IPS-20b (cell line): ENCODE results near the gene MARK4.

Experiments used
- H3K27ac ChIP-seq: one replicate; pipeline ENCODE4 v1.5.1; 2013; ENCODE audit warnings: low read length
- H3K27me3 ChIP-seq: 2 replicates; pipeline ENCODE4 v1.6.1; 2013; ENCODE audit warnings: mild to moderate bottlenecking, low read length, inconsistent platforms; ENCODE audit not compliant: insufficient read depth
- H3K36me3 ChIP-seq: 2 replicates; pipeline ENCODE4 v1.6.1; 2013; ENCODE audit warnings: low read depth, mild to moderate bottlenecking, inconsistent platforms, low read length, moderate library complexity; ENCODE audit not compliant: insufficient read depth
- H3K4me1 ChIP-seq: 2 replicates; pipeline ENCODE4 v1.6.1; 2013; ENCODE audit warnings: mild to moderate bottlenecking, control low read depth, inconsistent platforms, low read length, moderate library complexity; ENCODE audit not compliant: insufficient read depth
- H3K4me3 ChIP-seq: 2 replicates; pipeline ENCODE4 v1.5.1; 2013; ENCODE audit warnings: mild to moderate bottlenecking, low read length, inconsistent platforms
- H3K9ac ChIP-seq: 2 replicates; pipeline ENCODE4 v1.6.1; 2013; ENCODE audit warnings: low read depth, mild to moderate bottlenecking, inconsistent platforms, low read length, moderate library complexity
- H3K9me3 ChIP-seq: 2 replicates; pipeline ENCODE4 v1.6.1; 2013; ENCODE audit warnings: mild to moderate bottlenecking, low read depth, low read length, inconsistent platforms; ENCODE audit not compliant: insufficient read depth

MARK4 gene

DNA sequence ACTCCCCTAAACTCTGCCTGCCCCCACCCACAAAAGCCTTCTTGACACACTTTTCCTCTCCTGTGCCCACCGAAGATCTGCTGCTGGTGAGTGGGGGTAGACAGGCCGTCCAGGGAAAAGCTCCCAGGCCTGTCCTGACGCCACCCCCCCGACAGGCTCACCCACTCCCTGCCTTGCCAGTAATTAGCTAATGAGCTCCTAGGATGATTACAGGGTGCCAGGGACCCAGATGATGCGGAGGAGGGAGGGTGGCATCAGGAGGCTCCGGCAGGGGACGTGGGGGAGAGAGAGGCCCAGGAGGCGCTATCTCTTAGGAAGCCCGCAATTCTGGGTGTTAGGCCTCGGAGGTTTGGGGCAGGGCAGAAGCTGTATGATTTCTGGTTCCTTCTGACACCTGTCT lies 27.0 kb downstream of the MARK4 start:
- peaks cover 34% of the 10 kb centered on the region for H3K36me3 ChIP-seq
- H3K9ac ChIP-seq: no peak overlapping the region
- no peaks in the 10 kb centered on the region for H3K27me3 ChIP-seq
- no peak overlapping the region for H3K4me3 ChIP-seq
- H3K9me3 ChIP-seq: no peaks in the 10 kb centered on the region
- no peaks in the 10 kb centered on the region for H3K4me1 ChIP-seq
- H3K27ac ChIP-seq: no peak overlapping the region

DNA sequence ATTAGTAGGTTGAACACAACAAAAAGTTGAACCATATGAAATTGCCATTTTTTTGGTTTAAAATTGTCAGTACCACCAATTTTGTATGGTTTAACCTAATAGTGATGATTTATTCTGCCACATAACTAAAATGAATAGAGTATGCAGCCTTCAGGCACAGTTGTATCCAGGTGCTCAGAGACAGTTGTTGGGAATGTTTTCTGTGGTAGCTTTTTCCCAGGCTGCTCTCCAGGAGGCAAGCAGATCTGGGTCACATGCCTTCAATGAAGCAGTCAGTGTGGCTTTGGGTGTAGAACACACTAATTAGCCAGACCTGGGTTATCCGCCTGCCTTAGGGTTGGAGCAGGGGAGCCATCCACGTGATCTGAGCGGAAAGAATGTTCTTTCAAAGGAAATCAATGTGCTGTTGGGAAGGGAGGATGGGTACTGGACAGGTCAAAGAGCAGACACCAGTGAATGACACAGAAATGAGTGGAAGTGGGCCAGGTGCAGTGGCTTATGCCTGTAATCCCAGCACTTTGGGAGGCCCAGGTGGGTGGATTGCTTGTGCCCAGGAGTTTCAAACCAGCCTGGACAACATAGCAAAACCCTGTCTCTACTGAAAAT lies 28.6 kb downstream of the MARK4 start:
- no peaks in the 10 kb centered on the region for H3K4me1 ChIP-seq
- no peak overlapping the region for H3K4me3 ChIP-seq
- no peaks in the 10 kb centered on the region for H3K27me3 ChIP-seq
- H3K9me3 ChIP-seq: no peaks in the 10 kb centered on the region
- H3K36me3 ChIP-seq: peaks cover 28% of the 10 kb centered on the region
- H3K27ac ChIP-seq: no peak overlapping the region
- H3K9ac ChIP-seq: no peak overlapping the region

DNA sequence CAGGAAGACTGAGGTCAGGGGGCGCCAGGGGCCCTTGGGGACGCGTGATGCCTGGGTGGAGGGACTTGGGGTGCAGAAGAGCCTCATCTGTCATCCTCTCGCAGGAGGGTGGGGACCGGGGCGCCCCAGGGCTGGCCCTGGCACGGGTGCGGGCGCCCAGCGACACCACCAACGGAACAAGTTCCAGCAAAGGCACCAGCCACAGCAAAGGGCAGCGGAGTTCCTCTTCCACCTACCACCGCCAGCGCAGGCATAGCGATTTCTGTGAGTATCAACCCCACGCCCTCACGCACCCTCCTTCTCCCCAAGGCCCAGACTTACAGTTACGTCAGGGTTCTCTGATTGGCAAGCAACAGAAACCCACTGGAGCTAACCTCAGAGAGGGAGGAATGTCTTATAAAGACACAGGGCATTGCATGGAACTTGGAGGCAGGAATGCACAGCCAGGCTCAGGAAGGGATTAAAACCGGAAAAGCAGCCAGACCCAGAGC lies 29.4 kb downstream of the MARK4 start:
- H3K27ac ChIP-seq: no peak overlapping the region

DNA sequence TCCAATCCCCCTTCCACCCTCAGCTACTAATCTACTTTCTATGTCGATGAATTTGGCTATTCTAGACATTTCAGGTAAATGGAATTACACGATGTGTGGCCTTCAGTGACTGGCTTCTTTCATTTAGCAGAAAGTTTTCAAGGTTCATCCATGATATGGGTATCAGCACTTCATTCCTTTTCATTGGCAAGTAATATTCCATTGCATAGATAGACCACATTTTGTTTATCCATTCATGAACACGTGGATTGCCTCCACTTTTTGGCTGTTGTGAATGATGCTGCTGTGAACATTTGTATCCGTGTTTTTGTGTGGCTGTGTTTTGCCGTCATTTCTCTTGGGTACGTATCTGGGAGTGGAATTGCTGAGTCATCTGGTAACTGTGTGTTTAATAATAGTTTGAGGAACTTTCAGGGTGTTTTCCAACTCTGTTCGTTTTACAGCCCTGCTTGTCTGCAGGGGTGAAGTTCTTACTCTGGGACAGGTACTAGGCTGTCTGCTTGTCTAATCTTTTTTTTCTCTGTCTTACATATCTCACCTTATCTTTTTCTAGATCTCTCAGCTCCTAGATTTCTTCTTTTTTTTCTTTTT lies 32.5 kb downstream of the MARK4 start:
- H3K4me3 ChIP-seq: no peak overlapping the region
- no peaks in the 10 kb centered on the region for H3K9me3 ChIP-seq
- no peaks in the 10 kb centered on the region for H3K27me3 ChIP-seq
- no peak overlapping the region for H3K9ac ChIP-seq
- H3K36me3 ChIP-seq: peaks cover 26% of the 10 kb centered on the region
- no peaks in the 10 kb centered on the region for H3K4me1 ChIP-seq
- no peak overlapping the region for H3K27ac ChIP-seq

More for the DNA sequence above, 29.4 kb downstream of the MARK4 start:
- H3K4me3 ChIP-seq: no peak overlapping the region
- no peaks in the 10 kb centered on the region for H3K4me1 ChIP-seq
- H3K36me3 ChIP-seq: peaks cover 25% of the 10 kb centered on the region
- H3K27me3 ChIP-seq: no peaks in the 10 kb centered on the region
- H3K9ac ChIP-seq: no peak overlapping the region
- H3K9me3 ChIP-seq: no peaks in the 10 kb centered on the region

DNA sequence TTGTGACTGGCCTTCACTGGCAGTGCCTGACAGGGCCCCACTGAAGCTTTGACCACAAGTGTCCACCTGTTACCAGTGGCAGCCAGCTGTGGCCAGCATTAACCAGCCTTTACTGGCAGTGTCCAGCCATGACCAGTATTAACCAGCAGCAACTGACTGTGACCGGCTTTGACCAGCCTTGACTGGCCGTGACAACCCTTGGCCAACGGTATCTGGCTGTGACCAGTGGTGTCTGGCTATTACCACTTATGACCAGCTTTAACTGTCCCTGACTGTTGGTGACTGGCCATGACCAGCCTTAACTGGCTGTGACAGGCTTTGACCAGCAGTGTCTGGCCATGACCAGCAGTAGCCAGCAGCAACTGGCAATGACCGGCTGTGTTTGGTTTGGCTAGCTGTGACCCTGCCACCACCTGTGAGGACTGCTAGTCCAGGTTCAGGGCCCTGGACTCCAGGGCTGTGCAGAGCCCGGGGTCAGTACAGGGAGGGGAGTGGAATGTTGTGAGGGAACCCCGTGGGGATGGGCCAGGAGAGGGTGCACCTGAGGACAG lies 39.4 kb downstream of the MARK4 start:
- Histone ChIP-seq H3K27ac (no peak overlapping the region), H3K36me3 (peaks cover 14% of the 10 kb centered on the region), H3K9me3 (no peaks in the 10 kb centered on the region), H3K9ac (no peak overlapping the region), H3K4me1 (no peaks in the 10 kb centered on the region), H3K4me3 (no peak overlapping the region), H3K27me3 (no peaks in the 10 kb centered on the region)

DNA sequence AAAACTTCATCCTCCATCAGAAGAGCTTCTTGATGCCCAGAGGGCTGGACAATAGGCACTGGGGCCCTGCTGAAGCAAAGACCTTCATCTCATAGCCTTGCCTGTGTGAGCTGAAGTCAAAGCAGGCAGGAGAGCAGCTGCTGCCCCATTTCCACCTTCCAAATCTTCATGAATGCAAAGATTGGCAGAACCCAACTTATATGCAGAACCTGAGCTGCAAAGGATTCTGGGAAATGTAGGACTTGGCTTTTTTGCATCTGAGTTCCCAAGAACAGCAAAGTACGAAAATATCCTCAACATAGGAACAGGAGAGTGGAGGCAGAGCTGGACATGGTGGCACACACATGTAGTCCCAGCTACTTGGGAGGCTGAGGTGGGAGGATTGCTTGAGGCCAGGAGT lies 40.8 kb downstream of the MARK4 start:
- no peak overlapping the region for H3K4me3 ChIP-seq
- peaks cover 18% of the 10 kb centered on the region for H3K36me3 ChIP-seq
- no peak overlapping the region for H3K27ac ChIP-seq
- no peaks in the 10 kb centered on the region for H3K9me3 ChIP-seq
- H3K9ac ChIP-seq: no peak overlapping the region
- no peaks in the 10 kb centered on the region for H3K4me1 ChIP-seq
- no peaks in the 10 kb centered on the region for H3K27me3 ChIP-seq

DNA sequence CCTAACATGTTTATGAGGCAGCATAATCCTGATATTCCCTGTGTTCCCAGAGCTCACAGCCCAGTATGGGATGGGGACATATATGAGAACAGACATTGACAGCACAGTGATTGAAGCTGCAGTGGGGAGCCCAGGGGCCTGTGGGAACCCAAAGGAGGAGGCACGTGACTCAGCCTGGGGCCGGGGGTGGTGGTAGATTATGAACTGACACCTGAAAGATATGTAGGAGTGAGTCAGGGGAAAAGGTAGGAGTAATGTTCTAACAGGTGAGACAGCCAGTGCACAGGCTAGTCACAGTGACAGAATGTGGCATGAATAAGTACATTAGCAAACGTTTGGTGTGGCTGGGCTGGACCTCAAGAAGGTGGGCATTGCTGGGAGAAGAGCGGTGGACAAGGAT lies 42.6 kb downstream of the MARK4 start:
- Histone ChIP-seq H3K27me3 (no peaks in the 10 kb centered on the region), H3K27ac (no peak overlapping the region), H3K4me1 (no peaks in the 10 kb centered on the region), H3K4me3 (no peak overlapping the region), H3K9me3 (no peaks in the 10 kb centered on the region), H3K36me3 (peaks cover 12% of the 10 kb centered on the region), H3K9ac (no peak overlapping the region)

DNA sequence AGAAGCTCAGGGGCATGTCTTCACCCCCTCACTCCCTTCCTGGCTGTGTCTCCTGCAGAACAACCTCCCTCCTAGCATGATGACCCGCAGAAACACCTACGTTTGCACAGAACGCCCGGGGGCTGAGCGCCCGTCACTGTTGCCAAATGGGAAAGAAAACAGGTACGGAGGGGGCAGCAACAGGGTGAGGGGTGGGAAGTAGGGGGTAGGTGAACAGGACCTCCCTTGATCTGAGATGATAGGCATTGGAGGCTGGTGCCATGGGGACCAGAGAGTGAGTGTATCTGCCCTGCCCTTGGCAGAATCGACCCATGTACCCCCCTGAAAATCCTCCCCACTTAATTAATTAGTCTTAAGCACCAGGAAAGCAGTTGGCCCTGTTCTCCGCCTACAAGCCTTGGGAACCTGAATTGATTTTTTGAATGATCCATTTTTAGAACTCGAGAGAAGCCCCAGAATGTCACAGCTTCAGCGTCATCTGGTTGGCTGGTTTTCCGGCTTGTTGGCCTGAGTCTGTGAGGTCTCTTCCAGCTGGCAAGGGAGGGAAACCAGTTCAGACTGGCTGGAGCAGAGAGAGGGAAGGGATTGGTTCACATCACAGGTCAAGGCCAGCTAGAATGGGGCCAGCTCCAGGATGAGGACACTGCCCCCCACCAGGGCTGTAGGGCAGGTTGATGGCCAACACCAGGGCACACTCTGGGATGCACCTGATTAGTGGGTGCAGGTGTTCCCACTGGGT lies 43.4 kb downstream of the MARK4 start:
- peaks cover 12% of the 10 kb centered on the region for H3K36me3 ChIP-seq
- H3K4me3 ChIP-seq: no peak overlapping the region
- H3K9me3 ChIP-seq: no peaks in the 10 kb centered on the region
- no peak overlapping the region for H3K27ac ChIP-seq
- no peaks in the 10 kb centered on the region for H3K27me3 ChIP-seq
- H3K9ac ChIP-seq: no peak overlapping the region
- H3K4me1 ChIP-seq: no peaks in the 10 kb centered on the region

DNA sequence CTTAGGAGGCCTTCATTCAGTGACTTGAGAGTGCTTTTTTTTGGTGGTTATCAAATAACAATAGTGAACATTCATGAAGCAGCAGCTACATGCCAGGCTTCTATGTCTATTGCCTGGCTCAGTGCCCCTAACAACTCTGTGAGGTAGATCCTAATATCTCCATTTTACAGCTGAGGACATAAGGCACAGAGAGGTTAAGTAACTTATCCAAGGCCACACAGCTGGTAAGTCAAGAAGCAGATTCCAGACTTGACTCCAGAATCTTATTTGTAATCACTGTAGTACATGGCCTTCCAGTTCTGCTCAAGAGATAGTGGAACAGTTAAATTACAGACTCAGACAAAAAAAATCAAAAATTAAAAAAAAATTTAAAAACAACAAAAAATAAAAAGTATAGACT lies 44.8 kb downstream of the MARK4 start:
- no peak overlapping the region for H3K9ac ChIP-seq

DNA sequence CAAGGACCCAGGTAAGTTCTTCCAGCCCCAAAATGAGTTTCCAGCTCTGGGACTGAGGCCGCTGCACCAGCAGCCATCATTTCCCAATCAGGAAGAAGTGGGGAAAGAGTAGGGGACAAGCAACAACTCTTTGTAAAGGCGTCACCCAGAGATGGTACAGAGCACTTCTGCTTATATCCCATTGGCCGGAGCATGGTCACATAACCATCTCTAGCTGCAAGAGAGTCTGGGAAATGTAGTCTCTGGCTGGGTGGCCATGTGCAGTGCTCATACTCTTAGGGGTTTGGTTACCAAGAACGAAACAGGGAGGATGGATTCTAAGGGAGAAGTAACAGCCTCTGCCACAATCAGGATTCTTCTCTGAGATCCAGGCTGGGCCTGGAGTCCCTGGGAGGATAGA lies 45.3 kb downstream of the MARK4 start:
- Histone ChIP-seq H3K9ac (no peak overlapping the region), H3K9me3 (no peaks in the 10 kb centered on the region), H3K4me3 (no peak overlapping the region), H3K36me3 (peaks cover 9% of the 10 kb centered on the region), H3K4me1 (no peaks in the 10 kb centered on the region), H3K27ac (no peak overlapping the region), H3K27me3 (no peaks in the 10 kb centered on the region)

More for the DNA sequence above, 44.8 kb downstream of the MARK4 start:
- no peaks in the 10 kb centered on the region for H3K27me3 ChIP-seq
- H3K4me3 ChIP-seq: no peak overlapping the region
- H3K27ac ChIP-seq: no peak overlapping the region
- H3K36me3 ChIP-seq: peaks cover 9% of the 10 kb centered on the region
- no peaks in the 10 kb centered on the region for H3K4me1 ChIP-seq
- H3K9me3 ChIP-seq: no peaks in the 10 kb centered on the region

DNA sequence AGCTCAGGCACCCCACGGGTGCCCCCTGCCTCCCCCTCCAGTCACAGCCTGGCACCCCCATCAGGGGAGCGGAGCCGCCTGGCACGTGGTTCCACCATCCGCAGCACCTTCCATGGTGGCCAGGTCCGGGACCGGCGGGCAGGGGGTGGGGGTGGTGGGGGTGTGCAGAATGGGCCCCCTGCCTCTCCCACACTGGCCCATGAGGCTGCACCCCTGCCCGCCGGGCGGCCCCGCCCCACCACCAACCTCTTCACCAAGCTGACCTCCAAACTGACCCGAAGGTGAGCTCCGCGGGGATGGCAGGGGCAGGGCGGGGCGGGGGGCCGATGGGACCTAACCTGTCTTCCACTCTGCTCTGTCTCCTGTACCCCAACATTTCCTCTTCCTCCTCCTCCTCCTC lies 46.6 kb downstream of the MARK4 start:
- Histone ChIP-seq H3K9ac (no peak overlapping the region), H3K27me3 (no peaks in the 10 kb centered on the region), H3K27ac (no peak overlapping the region), H3K4me3 (no peak overlapping the region), H3K36me3 (peaks cover 4% of the 10 kb centered on the region), H3K4me1 (no peaks in the 10 kb centered on the region), H3K9me3 (no peaks in the 10 kb centered on the region)

DNA sequence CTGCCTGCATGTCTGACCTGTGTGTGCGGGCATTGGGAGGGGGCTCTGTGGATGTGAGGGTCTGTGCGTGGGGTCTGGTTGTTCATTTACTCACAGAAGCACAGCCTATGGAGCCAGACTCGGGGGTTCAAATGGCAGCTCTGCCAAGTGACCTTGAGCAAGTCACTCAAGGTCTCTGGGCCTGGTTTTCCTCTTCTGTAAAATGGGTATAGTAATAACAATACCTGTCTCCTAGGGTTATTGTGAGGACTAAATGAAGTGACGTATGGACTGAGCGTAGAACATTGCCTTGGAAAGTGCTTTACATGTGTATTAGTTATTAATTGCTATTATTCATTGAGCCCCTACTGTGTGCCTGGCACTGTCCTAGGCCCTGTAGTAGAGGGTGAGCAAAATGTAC lies 47.2 kb downstream of the MARK4 start:
- Histone ChIP-seq H3K4me1 (no peaks in the 10 kb centered on the region), H3K4me3 (no peak overlapping the region), H3K9me3 (no peaks in the 10 kb centered on the region), H3K36me3 (peaks cover 4% of the 10 kb centered on the region), H3K27me3 (peaks cover under 1% of the 10 kb centered on the region; the same call in 1 of the 2 replicates), H3K9ac (no peak overlapping the region), H3K27ac (no peak overlapping the region)
